ENCODE results near the gene DDAH2.

DDAH2 gene

DNA sequence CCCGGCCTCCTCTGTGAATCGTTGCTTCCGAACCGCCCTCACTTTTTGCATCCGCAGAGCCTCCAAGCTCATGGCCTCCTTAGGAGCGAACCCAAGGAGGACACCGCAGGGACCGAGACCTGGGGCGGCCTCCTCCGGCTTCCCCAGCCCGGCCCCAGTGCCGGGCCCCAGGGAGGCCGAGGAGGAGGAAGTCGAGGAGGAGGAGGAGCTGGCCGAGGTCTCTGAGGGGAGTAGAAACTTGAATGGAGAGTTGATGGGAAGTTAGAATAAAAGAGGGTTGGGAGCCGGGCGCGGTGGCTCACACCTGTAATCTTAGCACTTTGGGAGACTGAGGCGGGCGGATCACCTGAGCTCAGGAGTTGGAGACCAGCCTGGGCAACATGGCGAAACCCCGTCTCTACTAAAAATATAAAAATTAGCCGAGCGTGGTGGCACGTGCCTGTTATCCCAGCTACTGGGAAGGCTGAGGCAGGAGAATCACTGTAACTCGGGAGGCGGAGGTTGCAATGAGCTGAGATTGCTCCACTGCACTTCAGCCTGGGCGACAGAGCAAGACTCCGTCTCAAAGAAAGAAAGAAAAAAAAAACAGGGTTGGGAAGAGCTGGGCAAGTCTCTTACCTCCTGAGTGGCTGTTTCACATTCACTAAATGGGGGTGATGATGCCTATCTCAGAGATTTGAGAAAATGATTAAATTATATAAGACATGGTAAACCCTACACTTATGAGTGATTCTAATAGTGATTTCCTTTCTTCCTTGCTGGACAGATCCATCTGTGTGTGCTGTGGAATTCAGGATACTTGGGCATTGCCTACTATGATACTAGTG is 11.5 kb upstream of the DDAH2 start:
- Histone ChIP-seq H3K14ac (ENCODE audit: low read length) (peak overlapping the region; percentile 89), H2AK5ac (ENCODE audit: low read depth, low read length) (peak overlapping the region; percentile 99), H4K91ac (ENCODE audit: low read depth, low read length, poor library complexity) (peak overlapping the region; percentile 92), H3K27me3 (ENCODE audit: control insufficient read depth in 3 of 3, insufficient read depth in 3 of 3, low read depth in 1 of 3, low read length in 3 of 3) (no peaks in the 10 kb centered on the region), H3K4me3 (ENCODE audit: low read length in 2 of 2) (peak overlapping the region; percentile 71 to 85), H3K4ac (ENCODE audit: low read length) (peak overlapping the region; percentile 80), H2BK15ac (ENCODE audit: low read length) (peak overlapping the region; percentile 74), H2BK120ac (ENCODE audit: low read depth, low read length) (peak overlapping the region; percentile 47), H3K4me1 (ENCODE audit: control insufficient read depth in 2 of 2, insufficient read depth in 1 of 2, low read depth in 1 of 2, low read length in 2 of 2) (peaks cover 25 to 30% of the 10 kb centered on the region in 2 donors), H3K27ac (replicated peaks; ENCODE audit: low read length) (peak overlapping the region; percentile 80), H3K23ac (ENCODE audit: low read depth, low read length, poor library complexity) (peak overlapping the region; percentile 94), H3K9ac (ENCODE audit: low read depth, low read length, poor library complexity) (peak overlapping the region; percentile 84), H2AFZ (ENCODE audit: low read length) (peak overlapping the region; percentile 33), H3K9me3 (replicated peaks in 1 of 2; ENCODE audit: control insufficient read depth in 2 of 2, insufficient read depth in 1 of 2, low read depth in 1 of 2, low read length in 2 of 2) (no peaks in the 10 kb centered on the region), H3K18ac (ENCODE audit: low read length) (peak overlapping the region; percentile 95), H2BK12ac (ENCODE audit: low read length) (peak overlapping the region; percentile 14), H3K79me1 (ENCODE audit: low read depth, low read length) (peaks cover 3% of the 10 kb centered on the region), H3K4me2 (ENCODE audit: insufficient read depth, low read length, poor library complexity, severe bottlenecking) (peak overlapping the region; percentile 83), H3K36me3 (replicated peaks in 1 of 2; ENCODE audit: control insufficient read depth in 2 of 2, insufficient read depth in 2 of 2, low read length in 2 of 2) (peaks cover 7 to 47% of the 10 kb centered on the region in 2 donors), H4K8ac (ENCODE audit: low read depth, low read length) (peak overlapping the region; percentile 84), H2BK5ac (ENCODE audit: low read length) (peak overlapping the region; percentile 94)
- no CpG with 5 or more reads among the region's 29 CpGs for WGBS, 2 donors (ENCODE audit: extremely low coverage in 2 of 2, insufficient read length in 2 of 2, insufficient replicate concordance in 1 of 2)
- DNase-seq (ENCODE audit: low spot score), result no peak

DNA sequence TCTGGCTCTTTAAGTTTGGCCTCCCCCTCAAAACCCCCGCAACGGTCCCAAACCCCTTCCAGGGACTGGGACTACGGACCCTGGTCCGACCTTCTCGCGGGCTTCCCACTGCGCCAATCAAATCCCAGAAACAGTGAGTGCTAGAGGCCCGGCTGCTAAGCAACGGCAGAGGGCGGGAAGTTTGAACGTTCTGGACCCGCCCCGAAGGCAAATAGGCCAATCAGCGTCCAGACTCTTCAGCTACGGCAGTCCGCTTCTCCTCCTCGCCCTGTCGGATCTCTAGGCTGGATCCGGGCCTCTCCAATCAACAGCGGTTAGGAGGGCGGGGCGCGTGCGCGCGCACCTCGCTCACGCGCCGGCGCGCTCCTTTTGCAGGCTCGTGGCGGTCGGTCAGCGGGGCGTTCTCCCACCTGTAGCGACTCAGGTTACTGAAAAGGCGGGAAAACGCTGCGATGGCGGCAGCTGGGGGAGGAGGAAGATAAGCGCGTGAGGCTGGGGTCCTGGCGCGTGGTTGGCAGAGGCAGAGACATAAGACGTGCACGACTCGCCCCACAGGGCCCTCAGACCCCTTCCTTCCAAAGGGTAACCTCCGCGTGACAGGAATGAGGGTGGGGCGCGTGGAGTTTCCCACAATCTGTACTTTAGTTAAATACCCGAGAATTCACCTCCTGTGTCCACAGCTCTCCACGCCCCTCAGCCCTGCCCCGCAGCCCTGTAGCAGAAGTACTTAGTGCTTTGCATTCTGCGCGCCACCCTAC is 10.7 kb upstream of the DDAH2 start, which contains the start of gene MSH5:
TSS of gene MSH5 (plus strand) at position 367 of the 758 bp plus-strand sequence. CDS start 462 bp downstream, outside the sequence.
- peak within 1 kb of the TSS; percentile 47 for H2BK120ac ChIP-seq (ENCODE audit: low read depth, low read length)
- peak within 1 kb of the TSS; percentile 95 for H3K18ac ChIP-seq (ENCODE audit: low read length)
- no peaks in the 10 kb centered on the region for H3K27me3 ChIP-seq (ENCODE audit: control insufficient read depth in 3 of 3, insufficient read depth in 3 of 3, low read depth in 1 of 3, low read length in 3 of 3)
- peak within 1 kb of the TSS; percentile 94 for H2BK5ac ChIP-seq (ENCODE audit: low read length)
- H3K4me1 ChIP-seq (ENCODE audit: control insufficient read depth in 2 of 2, insufficient read depth in 1 of 2, low read depth in 1 of 2, low read length in 2 of 2), result peaks cover 26 to 28% of the 10 kb centered on the region in 2 donors
- no peaks in the 10 kb centered on the region for H3K9me3 ChIP-seq (replicated peaks in 1 of 2; ENCODE audit: control insufficient read depth in 2 of 2, insufficient read depth in 1 of 2, low read depth in 1 of 2, low read length in 2 of 2)
- peak within 1 kb of the TSS; percentile 88 for H3K27ac ChIP-seq (replicated peaks; ENCODE audit: low read length)
- H2BK12ac ChIP-seq (ENCODE audit: low read length), result peak within 1 kb of the TSS; percentile 14
- H3K79me1 ChIP-seq (ENCODE audit: low read depth, low read length), result peaks cover 3% of the 10 kb centered on the region
- H2AFZ ChIP-seq (ENCODE audit: low read length), result peak within 1 kb of the TSS; percentile 33
- H2BK15ac ChIP-seq (ENCODE audit: low read length), result peak within 1 kb of the TSS; percentile 74
- peak within 1 kb of the TSS; percentile 84 for H3K9ac ChIP-seq (ENCODE audit: low read depth, low read length, poor library complexity)
- peak within 1 kb of the TSS; percentile 92 for H4K91ac ChIP-seq (ENCODE audit: low read depth, low read length, poor library complexity)
- H4K8ac ChIP-seq (ENCODE audit: low read depth, low read length), result peak within 1 kb of the TSS; percentile 84
- peak within 1 kb of the TSS; percentile 99 for H2AK5ac ChIP-seq (ENCODE audit: low read depth, low read length)
- peak within 1 kb of the TSS; percentile 71 to 85 for H3K4me3 ChIP-seq (ENCODE audit: low read length in 2 of 2)
- H3K36me3 ChIP-seq (replicated peaks in 1 of 2; ENCODE audit: control insufficient read depth in 2 of 2, insufficient read depth in 2 of 2, low read length in 2 of 2), result peaks cover 7 to 44% of the 10 kb centered on the region in 2 donors
- H3K4ac ChIP-seq (ENCODE audit: low read length), result peak within 1 kb of the TSS; percentile 80
- WGBS, 2 donors (ENCODE audit: extremely low coverage in 2 of 2, insufficient read length in 2 of 2, insufficient replicate concordance in 1 of 2), result no CpG with 5 or more reads among the region's 58 CpGs
- DNase-seq (ENCODE audit: low spot score), result peak; percentile 99
- peak within 1 kb of the TSS; percentile 83 for H3K4me2 ChIP-seq (ENCODE audit: insufficient read depth, low read length, poor library complexity, severe bottlenecking)
- H3K23ac ChIP-seq (ENCODE audit: low read depth, low read length, poor library complexity), result peak within 1 kb of the TSS; percentile 94
- peak within 1 kb of the TSS; percentile 89 for H3K14ac ChIP-seq (ENCODE audit: low read length)

DNA sequence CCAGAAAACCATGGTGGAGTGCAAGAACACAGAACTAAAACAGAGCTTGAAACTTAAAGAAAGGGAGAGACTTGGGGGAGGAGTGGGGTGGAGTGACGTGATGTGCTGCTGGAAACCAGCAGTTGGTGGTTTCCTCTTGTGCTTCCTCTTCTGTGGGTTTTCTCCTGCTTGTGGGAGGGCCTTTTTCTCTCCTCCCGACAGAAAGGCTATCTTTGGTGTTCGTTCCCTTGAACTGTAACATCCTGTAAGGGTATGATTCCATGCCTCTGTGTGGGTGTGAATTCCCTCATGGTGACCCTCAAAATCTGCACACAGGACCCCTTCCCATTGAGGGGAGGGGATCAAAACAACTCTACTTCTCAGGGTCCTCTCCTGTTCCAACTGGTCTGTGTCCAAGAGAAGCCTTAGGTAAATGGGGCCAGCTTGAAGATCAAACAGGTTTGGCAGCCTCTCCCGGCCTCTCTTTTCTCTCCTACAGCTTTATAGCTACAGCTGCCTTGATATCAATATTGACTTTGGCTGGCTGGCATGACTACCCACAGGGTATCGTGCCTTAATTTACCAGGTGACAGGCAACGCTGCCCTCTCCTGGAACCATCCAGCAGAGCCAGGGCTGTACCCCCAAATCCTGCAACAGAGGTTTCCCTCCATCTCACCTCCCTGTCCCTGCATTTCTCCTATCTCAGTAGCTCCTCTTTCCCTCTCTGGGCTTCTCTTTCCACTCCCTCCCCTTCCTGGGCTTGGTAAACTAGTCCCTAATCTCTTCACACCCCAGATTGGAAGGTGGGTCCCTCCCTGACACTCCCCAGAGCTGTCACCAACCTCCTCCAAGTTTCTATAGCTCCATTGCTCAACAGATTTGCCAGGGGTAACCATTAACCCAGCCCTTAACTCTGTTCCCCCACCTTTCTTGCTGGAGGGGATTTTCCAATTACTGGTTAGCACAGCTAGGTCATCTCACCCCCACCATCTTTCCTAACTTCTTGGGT is 9.2 kb upstream of the DDAH2 start:
- Histone ChIP-seq H3K4me3 (ENCODE audit: low read length in 2 of 2) (peak overlapping the region in 1 of 2 donors; percentile 67), H3K36me3 (replicated peaks in 1 of 2; ENCODE audit: control insufficient read depth in 2 of 2, insufficient read depth in 2 of 2, low read length in 2 of 2) (peaks cover 17 to 44% of the 10 kb centered on the region in 2 donors), H3K18ac (ENCODE audit: low read length) (peak overlapping the region; percentile 67), H3K23ac (ENCODE audit: low read depth, low read length, poor library complexity) (no peak overlapping the region), H2BK15ac (ENCODE audit: low read length) (peak overlapping the region; percentile 70), H4K91ac (ENCODE audit: low read depth, low read length, poor library complexity) (no peak overlapping the region), H2BK120ac (ENCODE audit: low read depth, low read length) (peak overlapping the region; percentile 63), H3K9ac (ENCODE audit: low read depth, low read length, poor library complexity) (no peak overlapping the region), H3K9me3 (replicated peaks in 1 of 2; ENCODE audit: control insufficient read depth in 2 of 2, insufficient read depth in 1 of 2, low read depth in 1 of 2, low read length in 2 of 2) (no peaks in the 10 kb centered on the region), H2AK5ac (ENCODE audit: low read depth, low read length) (peak overlapping the region; percentile 76), H3K14ac (ENCODE audit: low read length) (no peak overlapping the region), H2BK12ac (ENCODE audit: low read length) (no peak overlapping the region), H3K27me3 (ENCODE audit: control insufficient read depth in 3 of 3, insufficient read depth in 3 of 3, low read depth in 1 of 3, low read length in 3 of 3) (no peaks in the 10 kb centered on the region), H3K4ac (ENCODE audit: low read length) (peak overlapping the region; percentile 43), H3K79me1 (ENCODE audit: low read depth, low read length) (peaks cover 10% of the 10 kb centered on the region), H3K27ac (replicated peaks; ENCODE audit: low read length) (peak overlapping the region; percentile 88), H4K8ac (ENCODE audit: low read depth, low read length) (peak overlapping the region; percentile 58), H2BK5ac (ENCODE audit: low read length) (peak overlapping the region; percentile 69), H2AFZ (ENCODE audit: low read length) (no peak overlapping the region), H3K4me1 (ENCODE audit: control insufficient read depth in 2 of 2, insufficient read depth in 1 of 2, low read depth in 1 of 2, low read length in 2 of 2) (peaks cover 30 to 36% of the 10 kb centered on the region in 2 donors), H3K4me2 (ENCODE audit: insufficient read depth, low read length, poor library complexity, severe bottlenecking) (peak overlapping the region; percentile 12)
- WGBS, 2 donors (ENCODE audit: extremely low coverage in 2 of 2, insufficient read length in 2 of 2, insufficient replicate concordance in 1 of 2), result no CpG with 5 or more reads among the region's 6 CpGs
- peak; percentile 27 for DNase-seq (ENCODE audit: low spot score)

Measured in neuronal stem cell (in vitro differentiated cells).